ACHN (cell line): Measurements from ENCODE around the gene DCST2.
A peak's percentile ranks its signal among the peaks of the same experiment; 100 is the strongest.
"Not testable (repeated sequence)": the region's sequence is repeated elsewhere in the genome, so short reads cannot be mapped to it uniquely, and the experiment has no call there.

Source experiments
- DNase-seq: peaks from one replicate; pipeline ENCODE4 v3.0.0-alpha.2; 2015
- in situ Hi-C: cut with HindIII; loops from 2 replicates; pipeline ENCODE4 v1.10.0; 2017; ENCODE audit warnings: low sequenced_read_pairs, low pct_ligation_motif_present, low pct_unique_long_range_greater_than_20kb

DCST2 gene

GRCh38 chr1:155003766-155004351, 29.7 kb downstream of the DCST2 start:
- in situ Hi-C loops: no loop called here
- peak; percentile 81 for DNase-seq

- peak; percentile 37 for DNase-seq
- in situ Hi-C loops: no loop called here
Observed at GRCh38 chr1:155003227-155003765, 30.3 kb downstream of the DCST2 start.

GRCh38 chr1:155002464-155003226, 30.9 kb downstream of the DCST2 start, which contains the start of gene ZBTB7B:
Gene ZBTB7B (plus strand): TSS chr1:155002802. CDS start chr1:155014661, 11,859 bp downstream.
- DNase-seq: peak; percentile 40

GRCh38 chr1:155001675-155002463, 31.7 kb downstream of the DCST2 start:
- peak; percentile 99 for DNase-seq
- in situ Hi-C loops: no loop called here

More at GRCh38 chr1:155002464-155003226, 30.9 kb downstream of the DCST2 start, which contains the start of gene ZBTB7B:
- in situ Hi-C loops: no loop called here

GRCh38 chr1:155001425-155001674, 32.2 kb downstream of the DCST2 start:
- no peak for DNase-seq
- in situ Hi-C loops: no loop called here

GRCh38 chr1:155000726-155001424, 32.7 kb downstream of the DCST2 start:
- DNase-seq: peak; percentile 94
- in situ Hi-C loops: no loop called here

GRCh38 chr1:155000411-155000725, 33.2 kb downstream of the DCST2 start:
- no peak for DNase-seq
- in situ Hi-C loops: no loop called here

- in situ Hi-C loops: no loop called here
- DNase-seq: no peak
Observed at GRCh38 chr1:154999571-155000410, 33.8 kb downstream of the DCST2 start.

- peak; percentile 76 for DNase-seq
- in situ Hi-C loops: no loop called here
Observed at GRCh38 chr1:154998818-154999570, 34.6 kb downstream of the DCST2 start.

- in situ Hi-C loops: no loop called here
- no peak for DNase-seq
Observed at GRCh38 chr1:154998201-154998780, 35.3 kb downstream of the DCST2 start.

GRCh38 chr1:154996966-154997701, 36.4 kb downstream of the DCST2 start:
- DNase-seq: no peak

GRCh38 chr1:154995301-154995983, 38.1 kb downstream of the DCST2 start:
- in situ Hi-C loops: not testable (repeated sequence)
- peak; percentile 83 for DNase-seq

More at GRCh38 chr1:154996966-154997701, 36.4 kb downstream of the DCST2 start:
- in situ Hi-C loops: no loop called here

GRCh38 chr1:154994591-154994990, 39.0 kb downstream of the DCST2 start:
- no peak for DNase-seq
- in situ Hi-C loops: no loop called here

GRCh38 chr1:154994269-154994587, 39.4 kb downstream of the DCST2 start:
- DNase-seq: no peak
- in situ Hi-C loops: no loop called here

GRCh38 chr1:154993572-154994268, 39.9 kb downstream of the DCST2 start, which contains the start of gene LENEP:
Gene LENEP (plus strand): TSS chr1:154993586. CDS start chr1:154993608, 22 bp downstream.
- in situ Hi-C loops: no loop called here

More at GRCh38 chr1:154993572-154994268, 39.9 kb downstream of the DCST2 start, which contains the start of gene LENEP:
- DNase-seq: no peak
